Activated CD4-positive, alpha-beta T cell treated with anti-CD3 and anti-CD28 coated beads for 36 hours (primary cell): ENCODE results near the gene GPS1. TPM values are rescaled to one million over a fixed set of nuclear protein-coding genes. Genes with fewer than 3 reads are reported as not detected.
A peak's percentile ranks its signal among the peaks of the same experiment; 100 is the strongest.

Source experiments
- ATAC-seq: fragments of 200-7000 bp; cut with Tn5 transposase; one replicate; pipeline ENCODE4 v1.10.0; 2021; ENCODE audit warnings: mild to moderate bottlenecking, moderate library complexity
- CTCF ChIA-PET: fragments of 350-600 bp; sonication (Branson Sonifier 250); formaldehyde crosslinking; loops from one replicate; lab custom pipeline; 2021; ENCODE audit warnings: antibody characterized with exemption; lab: Charles Lee
- POLR2A ChIA-PET: fragments of 350-600 bp; sonication (Branson Sonifier 250); formaldehyde crosslinking; loops from one replicate; lab custom pipeline; 2021; ENCODE audit warnings: antibody characterized with exemption, inconsistent platforms; lab: Charles Lee
- DNase-seq: peaks from one replicate; pipeline ENCODE4 v3.0.0-alpha.2; 2020
- H3K27ac Mint-ChIP-seq: one replicate; pipeline ENCODE4 v1.8.0; 2021; ENCODE audit warnings: mixed read lengths
- H3K27me3 Mint-ChIP-seq: one replicate; pipeline ENCODE4 v1.8.0; 2021; ENCODE audit warnings: mixed read lengths
- H3K36me3 Mint-ChIP-seq: one replicate; pipeline ENCODE4 v1.8.0; 2021; ENCODE audit warnings: low read depth, mixed read lengths
- H3K4me1 Mint-ChIP-seq: one replicate; pipeline ENCODE4 v1.8.0; 2021; ENCODE audit warnings: mixed read lengths
- H3K4me3 Mint-ChIP-seq: one replicate; pipeline ENCODE4 v1.8.0; 2021; ENCODE audit warnings: mild to moderate bottlenecking, moderate library complexity, mixed read lengths
- H3K9me3 Mint-ChIP-seq: one replicate; pipeline ENCODE4 v1.8.0; 2021; ENCODE audit warnings: low read depth, mixed read lengths
- intact Hi-C, 2 experiments: fragments of 100-400 bp; cut with DNase I in 1 of 2; cut with micrococcal nuclease in 1 of 2; formaldehyde crosslinking; loops; one replicate each; pipeline versions ENCODE4 v1.14.2 to v1.15.1; 2022 to 2024; cut with DNase I, micrococcal nuclease
- total RNA-seq, 2 experiments: library from RNA; stranded (reverse); gene quantifications; one replicate each; pipeline ENCODE4 v1.2.3, GENCODE V29; 2021

The GPS1 gene
- total RNA-seq, 2 experiments from 2014 or later = 69.0 to 73.5 TPM

DNA sequence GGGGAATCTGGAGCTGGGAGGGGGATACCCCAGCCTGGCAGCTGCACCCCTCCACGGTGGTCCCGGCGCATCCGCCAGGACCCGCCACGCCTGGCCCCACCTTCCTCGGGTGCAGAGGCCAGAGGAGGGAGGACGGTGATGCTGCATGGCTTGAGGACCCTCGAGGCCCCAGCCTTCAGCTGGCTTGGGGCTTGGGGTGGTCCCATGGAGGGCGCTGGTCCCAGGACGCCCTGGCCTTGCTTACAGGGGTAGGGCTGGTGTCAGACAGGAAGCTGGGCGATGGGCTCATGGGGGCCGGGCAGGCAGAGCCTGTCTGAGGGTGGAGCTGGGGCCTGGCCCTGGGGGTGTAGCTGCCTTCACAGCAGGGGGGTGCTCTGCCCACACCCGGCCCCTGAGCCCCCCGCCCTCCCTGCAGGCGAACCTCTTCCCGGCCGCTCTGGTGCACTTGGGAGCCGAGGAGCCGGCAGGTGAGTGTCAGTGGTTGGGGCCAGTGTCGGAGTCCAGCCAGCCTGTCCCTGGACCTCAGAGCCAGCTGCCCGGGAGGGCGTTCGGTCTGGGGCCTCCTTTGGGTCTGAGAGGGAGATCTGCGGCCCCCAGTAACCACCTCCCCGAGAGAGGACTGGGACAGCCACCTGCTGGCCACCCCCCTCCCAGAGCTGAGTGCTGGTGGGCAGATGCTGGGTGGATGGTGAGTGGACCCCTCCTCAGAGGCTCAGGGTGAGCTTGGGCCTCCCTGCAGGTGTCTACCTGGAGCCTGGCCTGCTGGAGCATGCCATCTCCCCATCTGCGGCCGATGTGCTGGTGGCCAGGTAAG lies 35.4 kb upstream of the GPS1 start:
- Mint-ChIP-seq H3K9me3 (no peaks in the 10 kb centered on the region), H3K27me3 (no peaks in the 10 kb centered on the region), H3K4me3 (no peak overlapping the region), H3K36me3 (no peaks in the 10 kb centered on the region), H3K4me1 (peaks cover 5% of the 10 kb centered on the region), H3K27ac (no peak overlapping the region)
- CTCF ChIA-PET = interaction anchor here (0.5 to 1.0 kb wide), 2 partner anchors 25 to 56 kb away, joined by 3 to 7 read pairs; no protein-coding TSS in a partner anchor
- intact Hi-C loops = no loop called here
- no peak for DNase-seq
- POLR2A ChIA-PET = no interaction called here
- ATAC-seq = no peak

DNA sequence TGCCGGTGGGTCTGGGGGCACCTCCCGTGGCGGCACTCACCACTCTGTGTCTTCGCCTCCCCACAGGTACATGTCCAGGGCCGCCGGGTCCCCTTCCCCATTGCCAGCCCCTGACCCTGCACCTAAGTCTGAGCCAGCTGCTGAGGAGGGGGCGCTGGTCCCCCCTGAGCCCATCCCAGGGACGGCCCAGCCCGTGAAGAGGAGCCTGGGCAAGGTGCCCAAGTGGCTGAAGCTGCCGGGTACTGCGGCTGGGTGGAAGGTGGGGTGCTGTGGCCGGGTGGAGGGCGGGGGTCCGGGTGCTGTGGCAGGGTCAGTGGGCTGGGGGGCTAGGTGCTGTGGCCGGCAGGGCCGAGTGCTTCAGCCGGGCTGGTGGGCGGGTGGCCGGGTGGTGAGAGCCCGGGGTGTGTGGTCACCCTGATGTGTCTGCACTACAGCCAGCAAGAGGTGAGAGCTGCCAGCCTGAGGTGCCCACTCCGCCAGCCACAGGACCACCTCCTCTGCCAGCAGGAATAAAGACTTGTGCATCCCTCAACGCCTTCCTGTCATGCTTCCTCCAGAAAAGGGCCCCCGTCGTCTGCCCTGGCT lies 34.7 kb upstream of the GPS1 start:
- no peak overlapping the region for H3K4me3 Mint-ChIP-seq
- ChIA-PET CTCF (no interaction called here), POLR2A (no interaction called here)
- H3K36me3 Mint-ChIP-seq = no peaks in the 10 kb centered on the region
- H3K27me3 Mint-ChIP-seq = no peaks in the 10 kb centered on the region
- no peak for DNase-seq
- no peak overlapping the region for H3K27ac Mint-ChIP-seq
- no peak for ATAC-seq
- intact Hi-C loops = no loop called here
- H3K9me3 Mint-ChIP-seq = no peaks in the 10 kb centered on the region
- H3K4me1 Mint-ChIP-seq = peaks cover 10% of the 10 kb centered on the region

- Mint-ChIP-seq H3K36me3 (no peaks in the 10 kb centered on the region), H3K4me3 (no peak overlapping the region), H3K4me1 (peaks cover 10% of the 10 kb centered on the region), H3K9me3 (no peaks in the 10 kb centered on the region), H3K27me3 (no peaks in the 10 kb centered on the region), H3K27ac (no peak overlapping the region)
- intact Hi-C loops = no loop called here
- no peak for DNase-seq
- ChIA-PET POLR2A (no interaction called here), CTCF (no interaction called here)
- ATAC-seq = no peak
Observed at GRCh38 chr17:82017612-82018151, 34.0 kb upstream of the GPS1 start.

- Mint-ChIP-seq H3K4me1 (peaks cover 10% of the 10 kb centered on the region), H3K27me3 (no peaks in the 10 kb centered on the region), H3K27ac (no peak overlapping the region), H3K36me3 (no peaks in the 10 kb centered on the region), H3K9me3 (no peaks in the 10 kb centered on the region), H3K4me3 (no peak overlapping the region)
- no peak for ATAC-seq
- ChIA-PET POLR2A (no interaction called here), CTCF (interaction anchor here (0.6 to 1.0 kb wide), 3 partner anchors 10 to 59 kb away, joined by 3 read pairs; no protein-coding TSS in a partner anchor)
- DNase-seq = no peak
- intact Hi-C loops = no loop called here
Observed at GRCh38 chr17:82018152-82018988, 33.3 kb upstream of the GPS1 start.

GRCh38 chr17:82018989-82019689 lies 32.6 kb upstream of the GPS1 start:
- CTCF ChIA-PET = interaction anchor here (0.5 to 5.1 kb wide), 4 partner anchors 9 to 93 kb away, joined by 3 to 54 read pairs (median 4); partner anchors contain the start of gene NOTUM

GRCh38 chr17:82019690-82020571 lies 31.8 kb upstream of the GPS1 start:
- intact Hi-C loops = loop anchor here in 1 of 2 experiments (2.0 kb wide), 1 partner anchor 51 kb away; no protein-coding TSS in a partner anchor
- no peak overlapping the region for H3K4me3 Mint-ChIP-seq
- H3K9me3 Mint-ChIP-seq = no peaks in the 10 kb centered on the region
- ATAC-seq (no peak), DNase-seq (peak; percentile 88)
- H3K4me1 Mint-ChIP-seq = peaks cover 14% of the 10 kb centered on the region
- H3K27me3 Mint-ChIP-seq = no peaks in the 10 kb centered on the region
- H3K36me3 Mint-ChIP-seq = no peaks in the 10 kb centered on the region
- POLR2A ChIA-PET = no interaction called here
- CTCF ChIA-PET = interaction anchor here (0.5 to 5.1 kb wide), 7 partner anchors 9 to 153 kb away, joined by 3 to 54 read pairs (median 3); partner anchors contain the start of gene NOTUM
- H3K27ac Mint-ChIP-seq = no peak overlapping the region

More at GRCh38 chr17:82018989-82019689, 32.6 kb upstream of the GPS1 start:
- ATAC-seq (no peak), DNase-seq (no peak)
- Mint-ChIP-seq H3K27ac (no peak overlapping the region), H3K4me3 (no peak overlapping the region), H3K27me3 (no peaks in the 10 kb centered on the region), H3K36me3 (no peaks in the 10 kb centered on the region), H3K4me1 (peaks cover 13% of the 10 kb centered on the region), H3K9me3 (no peaks in the 10 kb centered on the region)
- POLR2A ChIA-PET = no interaction called here
- intact Hi-C loops = no loop called here

GRCh38 chr17:82020572-82021106 lies 31.1 kb upstream of the GPS1 start:
- ATAC-seq (no peak), DNase-seq (no peak)
- POLR2A ChIA-PET = interaction anchor here (0.6 kb wide), 2 partner anchors 56 to 133 kb away, joined by 3 to 8 read pairs; no protein-coding TSS in a partner anchor
- intact Hi-C loops = loop anchor here (1.0 to 2.0 kb wide), 4 partner anchors 52 to 287 kb away; no protein-coding TSS in a partner anchor
- CTCF ChIA-PET = interaction anchor here (0.7 to 5.1 kb wide), 7 partner anchors 10 to 484 kb away, joined by 3 to 54 read pairs (median 3); partner anchors contain the start of gene NOTUM
- Mint-ChIP-seq H3K4me3 (peak overlapping the region; percentile 84), H3K27me3 (no peaks in the 10 kb centered on the region), H3K9me3 (no peaks in the 10 kb centered on the region), H3K4me1 (peaks cover 14% of the 10 kb centered on the region), H3K36me3 (no peaks in the 10 kb centered on the region), H3K27ac (no peak overlapping the region)

DNA sequence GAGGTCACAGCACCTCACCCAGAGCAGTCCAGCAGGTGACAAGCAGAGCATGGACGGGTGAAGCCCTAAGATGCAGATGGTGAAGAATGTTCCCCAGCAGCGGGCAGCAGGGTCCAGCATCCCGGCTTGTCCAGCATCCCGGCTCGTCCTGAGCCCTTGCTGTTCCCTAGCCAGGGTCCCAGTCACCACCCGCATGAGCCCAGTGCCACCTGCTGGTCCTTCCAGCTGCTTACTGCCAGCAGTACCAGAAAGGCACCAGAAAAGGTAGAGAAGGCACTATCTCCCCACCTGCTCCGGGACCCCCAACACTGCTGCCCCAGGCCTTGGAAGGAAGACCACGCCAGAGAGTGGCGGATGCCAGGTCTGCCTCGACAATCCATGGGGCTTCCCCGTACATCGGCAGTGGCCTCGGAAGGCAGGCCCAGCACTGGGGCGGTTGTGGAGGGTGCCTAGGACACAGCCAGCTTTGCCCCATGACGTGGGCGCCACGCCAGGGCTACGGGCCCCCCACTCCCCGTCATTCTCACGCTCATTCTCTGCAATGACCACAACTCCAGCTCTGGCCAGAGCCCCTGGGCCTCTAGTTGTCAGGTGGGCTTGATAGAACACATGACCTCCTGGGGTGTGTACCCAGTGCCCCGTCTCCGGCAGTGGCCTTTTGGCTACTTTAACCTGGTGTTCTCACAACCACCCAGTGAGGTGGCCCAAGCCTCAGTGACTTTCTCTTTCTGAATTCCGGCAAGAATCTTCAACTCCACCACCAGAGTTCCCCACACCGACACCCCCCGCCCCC lies 30.4 kb upstream of the GPS1 start:
- Mint-ChIP-seq H3K27ac (peak overlapping the region; percentile 76), H3K27me3 (no peaks in the 10 kb centered on the region), H3K36me3 (no peaks in the 10 kb centered on the region), H3K9me3 (no peaks in the 10 kb centered on the region), H3K4me1 (peaks cover 14% of the 10 kb centered on the region), H3K4me3 (peak overlapping the region; percentile 84)
- DNase-seq = peak; percentile 83
- ChIA-PET CTCF (interaction anchor here (0.7 to 5.1 kb wide), 10 partner anchors 9 to 485 kb away, joined by 3 to 54 read pairs (median 3); partner anchors contain the start of genes DCXR and NOTUM), POLR2A (interaction anchor here (0.6 to 1.3 kb wide), 3 partner anchors 56 to 134 kb away, joined by 3 to 8 read pairs (median 3); no protein-coding TSS in a partner anchor)
- intact Hi-C loops = loop anchor here (1.0 to 2.0 kb wide), 4 partner anchors 53 to 288 kb away; no protein-coding TSS in a partner anchor
- no peak for ATAC-seq

DNA sequence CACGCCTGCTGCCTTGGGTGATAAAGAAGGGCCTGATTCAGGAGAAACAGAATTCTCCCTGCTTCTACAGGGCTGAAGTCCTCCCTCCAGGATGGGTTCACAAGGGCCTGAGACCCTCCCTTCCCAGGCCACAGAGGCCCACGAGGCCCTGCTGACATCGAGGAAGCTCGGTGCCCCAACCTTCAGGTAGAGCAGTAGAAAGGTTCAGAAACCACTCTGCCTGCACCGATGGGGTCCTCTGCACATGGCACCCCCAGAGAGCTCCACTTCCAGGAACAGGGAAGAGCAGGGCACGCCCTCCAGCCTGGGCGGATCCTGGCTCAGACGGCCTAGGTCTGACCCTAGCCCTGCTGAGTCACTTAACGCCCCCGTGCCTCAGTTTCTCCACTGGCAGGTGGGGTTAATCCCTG lies 29.8 kb upstream of the GPS1 start:
- Mint-ChIP-seq H3K4me1 (peaks cover 14% of the 10 kb centered on the region), H3K4me3 (peak overlapping the region; percentile 84), H3K27ac (peak overlapping the region; percentile 76), H3K27me3 (no peaks in the 10 kb centered on the region), H3K9me3 (no peaks in the 10 kb centered on the region), H3K36me3 (no peaks in the 10 kb centered on the region)
- no peak for ATAC-seq
- no peak for DNase-seq
- ChIA-PET CTCF (interaction anchor here (0.5 to 5.1 kb wide), 7 partner anchors 8 to 112 kb away, joined by 3 to 54 read pairs (median 3); partner anchors contain the start of genes DCXR and NOTUM), POLR2A (interaction anchor here (1.3 to 1.5 kb wide), 2 partner anchors 16 to 62 kb away, joined by 3 to 9 read pairs; partner anchors contain the start of gene DCXR)
- intact Hi-C loops = loop anchor here (1.0 to 2.0 kb wide), 13 partner anchors 15 to 627 kb away; partner anchors contain the start of genes ARL16 (in 1 of the 2), CSNK1D (in 1 of the 2), DCXR (in 1 of the 2) and HEXD (in 1 of the 2)
